ENCODE data around the gene KDR.

- TF ChIP-seq CTCF (IDR thresholded peaks at IDR 0.05): no peak
- no peak for TF ChIP-seq POLR2A (IDR thresholded peaks at IDR 0.05)
- no peak for TF ChIP-seq POLR2AphosphoS5 (IDR thresholded peaks at IDR 0.05)
Measured at GRCh38 chr4:55132775-55133174, 7.4 kb upstream of the KDR start.
